Liver (tissue), 9 donors: Measurements from ENCODE around the gene KDM2B. TPM values are rescaled to one million over a fixed set of nuclear protein-coding genes. Genes with fewer than 3 reads are reported as not detected.
"Not testable (repeated sequence)": the region's sequence is repeated elsewhere in the genome, so short reads cannot be mapped to it uniquely, and the experiment has no call there.

Experiments used
- DNase-seq: peaks from one replicate; pipeline ENCODE4 v3.0.0-alpha.2; 2017; ENCODE audit warnings: low spot score
- H3K27ac ChIP-seq, 2 donors: one replicate each; pipeline ENCODE4 v1.7.0; 2013; ENCODE audit warnings: inconsistent platforms in 2 of 2, low read length in 2 of 2, control low read depth in 1 of 2, low read depth in 1 of 2, mild to moderate bottlenecking in 1 of 2
- H3K27me3 ChIP-seq, 4 donors: one replicate each; pipeline versions ENCODE4 v1.6.1 to v1.7.0; 2013; ENCODE audit warnings: low read length in 3 of 4, inconsistent platforms in 1 of 4, mild to moderate bottlenecking in 1 of 4, moderate library complexity in 1 of 4; ENCODE audit not compliant: control insufficient read depth in 4 of 4, insufficient read depth in 4 of 4
- H3K36me3 ChIP-seq, 4 donors: one replicate each; pipeline versions ENCODE4 v1.6.1 to v1.7.0; 2013; ENCODE audit warnings: low read length in 3 of 4, mild to moderate bottlenecking in 3 of 4, low read depth in 1 of 4, moderate library complexity in 1 of 4; ENCODE audit not compliant: control insufficient read depth in 4 of 4, insufficient read depth in 3 of 4
- H3K4me1 ChIP-seq, 4 donors: one replicate each; pipeline versions ENCODE4 v1.6.1 to v1.7.0; 2013; ENCODE audit warnings: low read length in 3 of 4, mild to moderate bottlenecking in 3 of 4, moderate library complexity in 1 of 4; ENCODE audit not compliant: control insufficient read depth in 4 of 4, insufficient read depth in 4 of 4
- H3K4me3 ChIP-seq, 3 donors: one replicate each; pipeline versions ENCODE4 v1.6.1 to v1.7.0; 2013; ENCODE audit warnings: low read length in 3 of 3, control low read depth in 1 of 3, low read depth in 1 of 3, mild to moderate bottlenecking in 1 of 3
- H3K9ac ChIP-seq, 2 donors: one replicate each; pipeline ENCODE4 v1.7.0; 2013; ENCODE audit warnings: low read length in 2 of 2, mild to moderate bottlenecking in 2 of 2, moderate library complexity in 2 of 2, control low read depth in 1 of 2, low read depth in 1 of 2
- H3K9me3 ChIP-seq, 4 donors: one replicate each; pipeline versions ENCODE4 v1.6.1 to v1.7.0; 2013; ENCODE audit warnings: low read length in 3 of 4; ENCODE audit not compliant: control insufficient read depth in 4 of 4
- FOXA1 ChIP-seq: IDR thresholded peaks from 2 replicates; pipeline ENCODE4 v1.6.1; 2016; ENCODE audit warnings: antibody characterized with exemption
- GABPA ChIP-seq, 2 donors: IDR thresholded peaks in 1 of 2; conservative IDR thresholded peaks in 1 of 2; 2 replicates each; pipeline ENCODE4 v1.6.1; 2016; ENCODE audit warnings: antibody characterized with exemption in 2 of 2, mild to moderate bottlenecking in 1 of 2, moderate library complexity in 1 of 2
- JUND ChIP-seq, 2 donors: IDR thresholded peaks; 2 replicates each; pipeline ENCODE4 v1.6.1; 2016; ENCODE audit warnings: antibody characterized with exemption in 2 of 2
- NR2F2 ChIP-seq: IDR thresholded peaks from 2 replicates; pipeline ENCODE4 v1.6.1; 2016; ENCODE audit warnings: antibody characterized with exemption
- RAD21 ChIP-seq, 2 donors: IDR thresholded peaks; 2 replicates each; pipeline ENCODE4 v1.6.1; 2016; ENCODE audit warnings: antibody characterized with exemption in 2 of 2, mild to moderate bottlenecking in 2 of 2
- REST ChIP-seq: IDR thresholded peaks from 2 replicates; pipeline ENCODE4 v1.6.1; 2016; ENCODE audit warnings: antibody characterized with exemption, mild to moderate bottlenecking
- RXRA ChIP-seq, 2 donors: IDR thresholded peaks; 2 replicates each; pipeline ENCODE4 v1.6.1; 2017 to 2018; ENCODE audit warnings: antibody characterized with exemption in 2 of 2, mild to moderate bottlenecking in 1 of 2
- SP1 ChIP-seq: IDR thresholded peaks from 2 replicates; pipeline ENCODE4 v1.6.1; 2018; ENCODE audit warnings: antibody characterized with exemption, mild to moderate bottlenecking
- YY1 ChIP-seq: IDR thresholded peaks from 2 replicates; pipeline ENCODE4 v1.6.1; 2016; ENCODE audit warnings: antibody characterized with exemption, mild to moderate bottlenecking
- ZBTB33 ChIP-seq: IDR thresholded peaks from 2 replicates; pipeline ENCODE4 v1.6.1; 2016; ENCODE audit warnings: antibody characterized with exemption
- WGBS: extraction: QIAGEN DNeasy Blood & Tissue Kit; methylation state at CpG from one replicate; pipeline ENCODE4 v1.1.7; 2013; 5-methylcytosine and 5-hydroxymethylcytosine counted together
- polyA plus RNA-seq, 2 donors: library from polyadenylated mRNA; stranded (reverse) in 1 of 2; unstranded in 1 of 2; fragments of 200-250 nt in 1 of 2; fragments of >200 nt in 1 of 2; fragmentation: Nextera tagmentation in 1 of 2; extraction: Ambion mirVana in 1 of 2; gene quantifications; one replicate each; pipeline versions ENCODE4 v1.2.1 to v1.2.3, GENCODE V29; 2013 to 2015
- total RNA-seq, 2 donors: library from RNA; depleted of rRNA; stranded (reverse); fragments of >200 nt; gene quantifications; one replicate each; pipeline ENCODE4 v1.2.3, GENCODE V29; 2014
- TF ChIP-seq, protein P1 (sequence below): IDR thresholded peaks from 2 replicates; pipeline ENCODE4 v1.6.1; 2016; ENCODE audit warnings: antibody characterized with exemption
- donor health status: healthy.
- donor health status: healthy.
- donor health status: healthy.
- donor health status: healthy.
- donor health status: healthy.

Gene KDM2B
- total and polyA plus RNA-seq, 4 donors = 7.0 to 34.2 (median 10.6) TPM

GRCh38 chr12:121388421-121388981 is 192.3 kb downstream of the KDM2B start:
- H3K36me3 ChIP-seq = no peaks in the 10 kb centered on the region

DNA sequence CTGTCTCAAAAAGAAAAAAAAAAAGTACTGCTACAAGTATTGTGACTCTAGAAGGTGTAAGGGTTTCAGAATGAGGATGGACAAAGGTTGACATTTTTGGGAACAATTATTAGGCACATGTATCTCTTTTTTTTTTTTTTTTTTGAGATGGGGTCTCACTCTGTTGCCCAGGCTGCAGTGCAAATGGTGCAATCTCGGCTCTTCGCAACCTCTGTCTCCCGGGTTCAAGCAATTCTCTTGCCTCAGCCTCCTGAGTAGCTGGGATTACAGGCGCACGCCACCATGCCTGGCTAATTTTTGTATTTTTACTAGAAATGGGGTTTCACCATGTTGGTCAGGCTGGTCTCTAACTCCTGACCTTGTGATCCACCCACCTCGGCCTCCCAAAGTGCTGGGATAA is 195.9 kb downstream of the KDM2B start:
- not testable (repeated sequence) for H3K27ac ChIP-seq, H3K27me3 ChIP-seq, H3K36me3 ChIP-seq, DNase-seq, H3K9ac ChIP-seq, H3K9me3 ChIP-seq, H3K4me1 ChIP-seq, H3K4me3 ChIP-seq
- WGBS = 72% methylated on average over 6 of the region's 6 CpGs

More at GRCh38 chr12:121388421-121388981, 192.3 kb downstream of the KDM2B start:
- H3K9ac ChIP-seq = no peak overlapping the region
- peaks cover 0 to 5% (median 0%) of the 10 kb centered on the region in 4 donors for H3K4me1 ChIP-seq
- TF ChIP-seq, protein P1, sequence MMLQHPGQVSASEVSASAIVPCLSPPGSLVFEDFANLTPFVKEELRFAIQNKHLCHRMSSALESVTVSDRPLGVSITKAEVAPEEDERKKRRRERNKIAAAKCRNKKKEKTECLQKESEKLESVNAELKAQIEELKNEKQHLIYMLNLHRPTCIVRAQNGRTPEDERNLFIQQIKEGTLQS = no peak
- TF ChIP-seq FOXA1 = no peak
- no peak for TF ChIP-seq ZBTB33
- TF ChIP-seq RXRA (IDR thresholded peaks at IDR 0.05) = no peak
- TF ChIP-seq JUND (IDR thresholded peaks at IDR 0.05) = no peak
- TF ChIP-seq GABPA (IDR thresholded peaks at IDR 0.05 in 1 of 2, conservative IDR thresholded peaks at IDR 0.05 in 1 of 2) = no peak
- no peak for TF ChIP-seq SP1
- no peak for TF ChIP-seq YY1
- no peak for TF ChIP-seq NR2F2
- no peak overlapping the region for H3K4me3 ChIP-seq
- H3K27ac ChIP-seq = no peak overlapping the region
- no peak for DNase-seq
- H3K9me3 ChIP-seq = no peaks in the 10 kb centered on the region
- 82% methylated on average over 5 of the region's 5 CpGs for WGBS
- H3K27me3 ChIP-seq = no peaks in the 10 kb centered on the region

DNA sequence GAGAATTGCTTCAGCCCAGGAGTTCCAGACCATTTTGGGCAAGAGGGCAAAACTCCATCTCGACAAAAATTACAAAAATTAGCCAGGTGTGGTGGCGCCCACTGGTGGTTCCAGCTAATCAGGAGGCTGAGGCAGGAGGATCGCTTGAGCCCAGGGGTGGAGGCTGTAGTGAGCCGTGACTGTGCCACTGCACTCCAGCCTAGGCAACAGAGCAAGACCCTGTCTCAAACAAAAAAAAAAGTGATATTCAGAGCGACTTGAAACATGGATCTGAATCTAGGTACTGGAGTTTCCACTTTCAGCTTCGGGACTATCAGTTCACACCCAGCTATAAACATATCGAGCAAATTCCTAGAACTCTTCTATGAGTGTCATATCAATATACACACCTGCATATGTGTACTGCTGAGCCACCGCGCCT is 197.2 kb downstream of the KDM2B start:
- H3K9me3 ChIP-seq = no peaks in the 10 kb centered on the region
- WGBS = 89% methylated on average over 9 of the region's 9 CpGs

More for the DNA sequence above, 197.2 kb downstream of the KDM2B start:
- Histone ChIP-seq H3K27ac (no peak overlapping the region), H3K9ac (no peak overlapping the region), H3K4me3 (no peak overlapping the region), H3K4me1 (no peaks in the 10 kb centered on the region), H3K27me3 (no peaks in the 10 kb centered on the region), H3K36me3 (no peaks in the 10 kb centered on the region)
- TF ChIP-seq REST = no peak
- TF ChIP-seq SP1 = no peak
- no peak for TF ChIP-seq RAD21 (IDR thresholded peaks at IDR 0.05)
- TF ChIP-seq RXRA (IDR thresholded peaks at IDR 0.05) = no peak
- no peak for TF ChIP-seq YY1
- DNase-seq = no peak
